Lower leg skin (tissue), 3 donors: ENCODE measurements around the gene GPC6.

ENCODE experiments used
- POLR2A ChIP-seq, 2 donors: fragments of 450-650 bp; IDR thresholded peaks; one replicate each; pipeline ENCODE4 v1.6.1; 2016 to 2017; ENCODE audit warnings: antibody characterized with exemption in 2 of 2, mild to moderate bottlenecking in 1 of 2, moderate library complexity in 1 of 2
- TF ChIP-seq, protein P1 (sequence below), 3 donors: fragments of 450-650 bp; IDR thresholded peaks; one replicate each; pipeline ENCODE4 v1.5.1; 2016; ENCODE audit warnings: antibody characterized with exemption in 3 of 3, mild to moderate bottlenecking in 3 of 3, moderate library complexity in 2 of 3

- TF ChIP-seq, protein P1, sequence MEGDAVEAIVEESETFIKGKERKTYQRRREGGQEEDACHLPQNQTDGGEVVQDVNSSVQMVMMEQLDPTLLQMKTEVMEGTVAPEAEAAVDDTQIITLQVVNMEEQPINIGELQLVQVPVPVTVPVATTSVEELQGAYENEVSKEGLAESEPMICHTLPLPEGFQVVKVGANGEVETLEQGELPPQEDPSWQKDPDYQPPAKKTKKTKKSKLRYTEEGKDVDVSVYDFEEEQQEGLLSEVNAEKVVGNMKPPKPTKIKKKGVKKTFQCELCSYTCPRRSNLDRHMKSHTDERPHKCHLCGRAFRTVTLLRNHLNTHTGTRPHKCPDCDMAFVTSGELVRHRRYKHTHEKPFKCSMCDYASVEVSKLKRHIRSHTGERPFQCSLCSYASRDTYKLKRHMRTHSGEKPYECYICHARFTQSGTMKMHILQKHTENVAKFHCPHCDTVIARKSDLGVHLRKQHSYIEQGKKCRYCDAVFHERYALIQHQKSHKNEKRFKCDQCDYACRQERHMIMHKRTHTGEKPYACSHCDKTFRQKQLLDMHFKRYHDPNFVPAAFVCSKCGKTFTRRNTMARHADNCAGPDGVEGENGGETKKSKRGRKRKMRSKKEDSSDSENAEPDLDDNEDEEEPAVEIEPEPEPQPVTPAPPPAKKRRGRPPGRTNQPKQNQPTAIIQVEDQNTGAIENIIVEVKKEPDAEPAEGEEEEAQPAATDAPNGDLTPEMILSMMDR (IDR thresholded peaks at IDR 0.05): no peak
- TF ChIP-seq POLR2A (IDR thresholded peaks at IDR 0.05): no peak
Observed at GRCh38 chr13:93180356-93180969, 46.1 kb upstream of the GPC6 start.
